ENCODE results near the gene RXRG.

DNA sequence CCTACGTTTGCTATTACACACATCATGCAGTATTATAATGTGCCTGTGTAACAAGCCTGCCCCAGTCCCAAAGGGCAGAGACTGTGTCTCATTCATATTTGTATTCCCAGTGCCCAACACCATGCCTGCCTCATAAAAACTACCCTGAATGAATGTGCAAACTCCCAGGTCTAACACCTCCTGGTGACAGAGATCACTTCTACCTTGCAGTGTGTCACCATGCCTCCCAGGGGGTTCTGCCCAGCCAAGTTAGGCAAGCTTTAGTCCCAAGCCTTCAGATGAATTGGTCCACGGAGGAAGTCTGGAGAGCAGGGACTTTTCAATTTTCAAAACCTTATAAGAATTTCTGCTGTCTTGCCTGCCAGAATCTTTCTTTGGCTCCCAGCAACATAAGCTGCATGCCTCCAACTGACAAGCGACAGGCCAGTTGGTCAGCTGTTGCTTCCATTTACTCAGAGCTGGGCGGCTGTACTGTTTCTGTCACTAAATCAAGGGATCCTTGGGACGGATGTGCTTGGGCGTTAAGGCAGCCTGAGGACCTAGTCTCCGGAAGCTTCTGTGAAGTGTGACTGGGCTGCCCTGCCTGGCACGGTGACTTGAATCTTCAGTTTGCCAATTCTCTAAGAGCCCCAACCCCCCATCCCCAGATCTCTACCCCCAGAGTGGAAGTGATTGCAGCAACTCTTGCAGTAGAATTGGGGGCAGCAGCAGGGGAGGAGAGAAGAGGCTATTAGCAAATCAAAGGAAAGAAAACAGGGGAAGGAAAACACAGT is 1.2 kb downstream of the RXRG start:
- TF ChIP-seq POLR2A (IDR thresholded peaks at IDR 0.05) = no peak
- TF ChIP-seq, protein P1, sequence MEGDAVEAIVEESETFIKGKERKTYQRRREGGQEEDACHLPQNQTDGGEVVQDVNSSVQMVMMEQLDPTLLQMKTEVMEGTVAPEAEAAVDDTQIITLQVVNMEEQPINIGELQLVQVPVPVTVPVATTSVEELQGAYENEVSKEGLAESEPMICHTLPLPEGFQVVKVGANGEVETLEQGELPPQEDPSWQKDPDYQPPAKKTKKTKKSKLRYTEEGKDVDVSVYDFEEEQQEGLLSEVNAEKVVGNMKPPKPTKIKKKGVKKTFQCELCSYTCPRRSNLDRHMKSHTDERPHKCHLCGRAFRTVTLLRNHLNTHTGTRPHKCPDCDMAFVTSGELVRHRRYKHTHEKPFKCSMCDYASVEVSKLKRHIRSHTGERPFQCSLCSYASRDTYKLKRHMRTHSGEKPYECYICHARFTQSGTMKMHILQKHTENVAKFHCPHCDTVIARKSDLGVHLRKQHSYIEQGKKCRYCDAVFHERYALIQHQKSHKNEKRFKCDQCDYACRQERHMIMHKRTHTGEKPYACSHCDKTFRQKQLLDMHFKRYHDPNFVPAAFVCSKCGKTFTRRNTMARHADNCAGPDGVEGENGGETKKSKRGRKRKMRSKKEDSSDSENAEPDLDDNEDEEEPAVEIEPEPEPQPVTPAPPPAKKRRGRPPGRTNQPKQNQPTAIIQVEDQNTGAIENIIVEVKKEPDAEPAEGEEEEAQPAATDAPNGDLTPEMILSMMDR (IDR thresholded peaks at IDR 0.05 in 8 of 11, conservative IDR thresholded peaks at IDR 0.05 in 3 of 11) = no peak

All from spleen (tissue), 7 donors.